Retina (tissue), 1 donor: ENCODE results near the gene SYNGR3.

Experiments
- DNase-seq: peaks from one replicate; pipeline ENCODE4 v3.0.0-alpha.2; 2016

The SYNGR3 gene

GRCh38 chr16:1976951-1977874, 12.6 kb upstream of the SYNGR3 start:
- no peak for DNase-seq

GRCh38 chr16:1977875-1978268, 11.9 kb upstream of the SYNGR3 start:
- DNase-seq: no peak

GRCh38 chr16:1978476-1979120, 11.2 kb upstream of the SYNGR3 start:
- no peak for DNase-seq

GRCh38 chr16:1979271-1980029, 10.3 kb upstream of the SYNGR3 start:
- no peak for DNase-seq

- DNase-seq: peak; percentile 48
Observed at GRCh38 chr16:1980030-1980769, 9.6 kb upstream of the SYNGR3 start.

- peak; percentile 31 for DNase-seq
Observed at GRCh38 chr16:1980770-1981087, 9.0 kb upstream of the SYNGR3 start.

GRCh38 chr16:1981398-1981836, 8.4 kb upstream of the SYNGR3 start, which contains the start of gene NOXO1:
TSS of gene NOXO1 (minus strand) at chr16:1981469. CDS start at chr16:1981179, 290 bp downstream.
- no peak for DNase-seq

- peak; percentile 38 for DNase-seq
Observed at GRCh38 chr16:1982013-1982433, 7.7 kb upstream of the SYNGR3 start.

- DNase-seq: no peak
Observed at GRCh38 chr16:1982991-1983543, 6.7 kb upstream of the SYNGR3 start.

GRCh38 chr16:1983544-1984346, 6.0 kb upstream of the SYNGR3 start, which contains the start of gene GFER:
TSS of gene GFER (plus strand) at chr16:1984193. CDS start at chr16:1984219, 26 bp downstream.
- DNase-seq: peak; percentile 97

- no peak for DNase-seq
Observed at GRCh38 chr16:1984347-1985225, 5.2 kb upstream of the SYNGR3 start.

- no peak for DNase-seq
Observed at GRCh38 chr16:1985466-1986150, 4.2 kb upstream of the SYNGR3 start.

- DNase-seq: no peak
Observed at GRCh38 chr16:1987198-1987597, 2.6 kb upstream of the SYNGR3 start.

- DNase-seq: no peak
Observed at GRCh38 chr16:1990101-1990350, 256 bp downstream of the SYNGR3 start.

- DNase-seq: peak; percentile 48
Observed at GRCh38 chr16:1990351-1991134, 773 bp downstream of the SYNGR3 start.

GRCh38 chr16:1991135-1991551, 1.4 kb downstream of the SYNGR3 start:
- peak; percentile 48 for DNase-seq

- no peak for DNase-seq
Observed at GRCh38 chr16:1991588-1991947, 1.8 kb downstream of the SYNGR3 start.

- peak; percentile 83 for DNase-seq
Observed at GRCh38 chr16:1991948-1992703, 2.4 kb downstream of the SYNGR3 start.
